Stimulated activated effector memory CD8-positive, alpha-beta T cell treated with anti-CD3 and anti-CD28 coated beads, Interleukin-12 subunit alpha, Interleukin-12 subunit beta, amount 100 ng/mL, for 72 hours (primary cell): ENCODE measurements around the gene MRS2.
A peak's percentile ranks its signal among the peaks of the same experiment; 100 is the strongest.
"Not testable (repeated sequence)": the region's sequence is repeated elsewhere in the genome, so short reads cannot be mapped to it uniquely, and the experiment has no call there.

ENCODE experiments used
- ATAC-seq: fragments of 150-1000 bp; cut with Tn5 transposase; 2 replicates; pipeline ENCODE4 v1.10.0; 2021
- DNase-seq, 2 donors: peaks; one replicate each; pipeline ENCODE4 v3.0.0; 2021 to 2022; ENCODE audit warnings: low spot score in 2 of 2
- H3K27ac Mint-ChIP-seq: one replicate; pipeline ENCODE4 v1.8.0; 2022; ENCODE audit warnings: mild to moderate bottlenecking, mixed read lengths
- H3K36me3 Mint-ChIP-seq: one replicate; pipeline ENCODE4 v1.8.0; 2022; ENCODE audit warnings: mild to moderate bottlenecking, mixed read lengths
- H3K4me1 Mint-ChIP-seq: one replicate; pipeline ENCODE4 v1.8.0; 2022; ENCODE audit warnings: mixed read lengths
- H3K4me3 Mint-ChIP-seq: one replicate; pipeline ENCODE4 v1.8.0; 2022; ENCODE audit warnings: mild to moderate bottlenecking, mixed read lengths
- H3K9me3 Mint-ChIP-seq: one replicate; pipeline ENCODE4 v1.8.0; 2022; ENCODE audit warnings: mixed read lengths

MRS2 gene

DNA sequence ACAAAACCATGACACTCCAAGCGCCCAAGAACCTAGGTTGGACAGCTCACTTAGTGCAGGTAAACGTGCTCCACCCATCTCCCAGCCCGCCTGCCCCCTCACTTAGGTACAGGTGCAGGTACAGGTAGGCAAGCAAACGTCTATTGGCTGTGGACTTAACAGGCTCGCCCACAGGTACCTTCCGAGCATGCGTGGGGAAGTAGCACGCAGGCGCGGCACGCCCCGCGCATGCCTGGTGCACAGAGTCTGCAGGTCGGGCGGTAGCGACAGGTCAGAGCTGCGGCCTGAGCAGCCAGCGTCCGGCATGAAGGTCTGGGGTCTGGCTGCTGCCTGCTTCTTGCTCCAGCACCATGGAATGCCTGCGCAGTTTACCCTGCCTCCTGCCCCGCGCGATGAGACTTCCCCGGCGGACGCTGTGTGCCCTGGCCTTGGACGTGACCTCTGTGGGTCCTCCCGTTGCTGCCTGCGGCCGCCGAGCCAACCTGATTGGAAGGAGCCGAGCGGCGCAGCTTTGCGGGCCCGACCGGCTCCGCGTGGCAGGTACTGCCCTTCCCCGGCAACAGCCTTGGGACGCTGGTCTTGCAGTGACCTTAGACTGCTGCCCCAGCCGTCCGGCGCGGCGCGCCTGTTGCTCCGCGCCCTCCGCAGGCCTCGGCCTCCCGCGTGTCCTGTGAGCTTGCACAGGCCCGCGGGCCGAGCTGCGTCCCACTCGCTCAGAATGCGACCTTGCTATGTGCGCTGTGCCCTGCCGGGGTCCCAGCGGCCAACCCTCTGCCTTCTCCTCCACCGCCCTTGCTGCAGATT lies at the start of gene MRS2:
MRS2 (plus strand) TSS at position 240 of the 804 bp plus-strand sequence; CDS start at position 351, 111 bp downstream.
- H3K36me3 Mint-ChIP-seq: peaks cover 29% of the 10 kb centered on the region
- H3K27ac Mint-ChIP-seq: peak within 1 kb of the TSS; percentile 90
- peaks cover 13% of the 10 kb centered on the region for H3K4me1 Mint-ChIP-seq
- peak; percentile 95 for ATAC-seq
- DNase-seq: peak; percentile 62 to 87
- peak within 1 kb of the TSS; percentile 95 for H3K4me3 Mint-ChIP-seq
- H3K9me3 Mint-ChIP-seq: no peaks in the 10 kb centered on the region

- H3K36me3 Mint-ChIP-seq: peaks cover 7% of the 10 kb centered on the region
- ATAC-seq (no peak), DNase-seq (no peak)
- H3K4me1 Mint-ChIP-seq: peaks cover 11% of the 10 kb centered on the region
- no peaks in the 10 kb centered on the region for H3K9me3 Mint-ChIP-seq
- H3K4me3 Mint-ChIP-seq: no peak overlapping the region
- H3K27ac Mint-ChIP-seq: no peak overlapping the region
Observed at GRCh38 chr6:24353861-24354260, 48.9 kb upstream of the MRS2 start.

DNA sequence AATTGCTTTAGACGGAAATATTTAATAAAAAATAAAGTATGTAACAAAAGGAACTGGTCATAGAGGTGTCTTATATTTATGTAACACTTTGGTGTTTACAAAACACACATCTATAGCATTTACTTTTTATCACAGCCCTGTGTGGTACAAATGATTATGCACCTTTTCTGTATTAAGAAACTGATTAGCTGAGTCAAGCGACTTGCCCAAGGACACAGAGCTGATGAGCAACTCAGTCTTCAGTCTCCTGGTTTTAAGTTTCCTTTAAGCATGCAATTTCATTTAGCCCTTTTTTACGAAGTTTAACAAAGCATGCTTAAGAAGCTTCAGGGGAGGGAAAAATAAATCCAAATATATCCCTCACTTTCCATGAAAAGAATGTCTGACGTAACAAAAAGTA lies 47.3 kb upstream of the MRS2 start:
- no peak overlapping the region for H3K4me3 Mint-ChIP-seq
- H3K27ac Mint-ChIP-seq: no peak overlapping the region
- H3K36me3 Mint-ChIP-seq: peaks cover 7% of the 10 kb centered on the region
- DNase-seq (no peak), ATAC-seq (no peak)
- no peaks in the 10 kb centered on the region for H3K9me3 Mint-ChIP-seq
- H3K4me1 Mint-ChIP-seq: peaks cover 22% of the 10 kb centered on the region

- H3K9me3 Mint-ChIP-seq: no peaks in the 10 kb centered on the region
- H3K4me3 Mint-ChIP-seq: no peak overlapping the region
- no peak overlapping the region for H3K27ac Mint-ChIP-seq
- ATAC-seq: no peak
- peaks cover 7% of the 10 kb centered on the region for H3K36me3 Mint-ChIP-seq
- DNase-seq: no peak
- peaks cover 23% of the 10 kb centered on the region for H3K4me1 Mint-ChIP-seq
Observed at GRCh38 chr6:24356310-24356973, 46.3 kb upstream of the MRS2 start.

GRCh38 chr6:24357336-24358218 lies 45.2 kb upstream of the MRS2 start, which contains the start of gene DCDC2:
Gene DCDC2, minus strand, starts transcription at chr6:24358059. Its CDS starts 309 bp downstream, at chr6:24357750.
- peak in 1 of 2 donors; percentile 68 for DNase-seq
- Mint-ChIP-seq H3K4me1 (peaks cover 23% of the 10 kb centered on the region), H3K9me3 (no peaks in the 10 kb centered on the region), H3K4me3 (peak within 1 kb of the TSS; percentile 75), H3K27ac (peak within 1 kb of the TSS; percentile 34), H3K36me3 (peaks cover 7% of the 10 kb centered on the region)
- peak; percentile 48 for ATAC-seq

GRCh38 chr6:24358219-24358821 lies 44.4 kb upstream of the MRS2 start:
- peak overlapping the region; percentile 75 for H3K4me3 Mint-ChIP-seq
- ATAC-seq: no peak
- H3K36me3 Mint-ChIP-seq: peaks cover 7% of the 10 kb centered on the region
- H3K27ac Mint-ChIP-seq: peak overlapping the region; percentile 34
- H3K4me1 Mint-ChIP-seq: peaks cover 23% of the 10 kb centered on the region
- DNase-seq: no peak
- H3K9me3 Mint-ChIP-seq: no peaks in the 10 kb centered on the region

GRCh38 chr6:24359640-24360454 lies 42.9 kb upstream of the MRS2 start:
- no peaks in the 10 kb centered on the region for H3K9me3 Mint-ChIP-seq
- ATAC-seq (peak; percentile 87), DNase-seq (peak; percentile 63 to 94)
- H3K27ac Mint-ChIP-seq: peak overlapping the region; percentile 50
- H3K4me1 Mint-ChIP-seq: peaks cover 23% of the 10 kb centered on the region
- peaks cover 7% of the 10 kb centered on the region for H3K36me3 Mint-ChIP-seq
- H3K4me3 Mint-ChIP-seq: peak overlapping the region; percentile 59

DNA sequence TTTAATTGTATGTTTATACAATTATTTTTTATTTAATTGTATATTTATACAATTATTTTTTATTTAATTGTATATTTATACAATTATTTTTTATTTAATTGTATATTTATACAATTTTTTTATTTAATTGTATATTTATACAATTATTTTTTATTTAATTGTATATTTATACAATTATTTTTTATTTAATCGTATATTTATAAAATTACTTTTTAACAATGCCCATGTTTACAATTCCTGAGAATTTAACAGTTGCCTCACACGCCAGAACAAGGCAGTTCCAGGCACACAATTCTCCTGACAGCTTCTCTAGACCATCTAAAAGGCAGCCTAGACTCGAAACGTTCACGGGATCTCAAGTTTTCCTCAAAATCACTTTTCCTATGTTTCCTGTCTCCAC lies 40.4 kb upstream of the MRS2 start:
- H3K4me1 Mint-ChIP-seq: peaks cover 23% of the 10 kb centered on the region
- not testable (repeated sequence) for H3K4me3 Mint-ChIP-seq, H3K9me3 Mint-ChIP-seq, ATAC-seq, DNase-seq, H3K36me3 Mint-ChIP-seq, H3K27ac Mint-ChIP-seq

- H3K4me1 Mint-ChIP-seq, H3K9me3 Mint-ChIP-seq, H3K27ac Mint-ChIP-seq, H3K36me3 Mint-ChIP-seq, ATAC-seq, H3K4me3 Mint-ChIP-seq, DNase-seq: not testable (repeated sequence)
Observed at GRCh38 chr6:24365103-24365633, 37.6 kb upstream of the MRS2 start.

- Mint-ChIP-seq H3K4me3 (no peak overlapping the region), H3K36me3 (no peaks in the 10 kb centered on the region), H3K9me3 (no peaks in the 10 kb centered on the region), H3K4me1 (no peaks in the 10 kb centered on the region), H3K27ac (no peak overlapping the region)
- DNase-seq: no peak
- ATAC-seq: no peak
Observed at GRCh38 chr6:24374612-24375011, 28.1 kb upstream of the MRS2 start.

- no peaks in the 10 kb centered on the region for H3K4me1 Mint-ChIP-seq
Observed at GRCh38 chr6:24376871-24377270, 25.9 kb upstream of the MRS2 start.

DNA sequence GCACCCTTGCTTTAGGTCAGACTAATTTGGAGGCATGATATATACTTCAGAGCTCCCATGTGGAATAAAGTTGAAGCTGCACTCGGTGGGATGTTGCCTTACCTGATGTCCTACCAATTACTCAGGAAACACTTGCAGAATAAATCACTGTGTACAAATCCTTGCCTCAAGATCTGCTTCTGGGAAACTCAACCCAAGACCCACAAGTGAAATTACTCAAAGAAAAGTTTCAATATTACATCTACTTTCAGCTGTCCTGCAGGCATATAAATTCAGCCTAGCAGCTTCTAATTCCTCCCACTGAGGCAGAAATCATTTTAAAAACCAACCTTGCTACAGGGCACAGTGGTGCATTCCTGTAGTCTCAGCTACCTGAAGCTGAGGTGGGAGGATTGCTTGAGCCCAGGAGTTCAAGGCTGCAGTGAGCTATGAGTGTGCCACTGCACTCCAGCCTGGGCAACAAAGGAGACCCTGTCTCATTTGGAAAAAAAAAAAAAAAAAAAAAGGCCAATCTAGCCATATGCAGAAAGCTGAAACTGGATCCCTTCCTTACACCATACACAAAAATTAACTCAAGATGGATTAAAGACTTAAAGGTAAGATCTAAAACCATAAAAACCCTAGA lies 24.2 kb upstream of the MRS2 start:
- ATAC-seq (peak; percentile 16), DNase-seq (no peak)
- Mint-ChIP-seq H3K36me3 (no peaks in the 10 kb centered on the region), H3K9me3 (no peaks in the 10 kb centered on the region), H3K4me3 (no peak overlapping the region), H3K27ac (no peak overlapping the region), H3K4me1 (no peaks in the 10 kb centered on the region)

More at GRCh38 chr6:24376871-24377270, 25.9 kb upstream of the MRS2 start:
- Mint-ChIP-seq H3K36me3 (no peaks in the 10 kb centered on the region), H3K4me3 (no peak overlapping the region), H3K9me3 (no peaks in the 10 kb centered on the region), H3K27ac (no peak overlapping the region)
- DNase-seq (no peak), ATAC-seq (no peak)

GRCh38 chr6:24381476-24382219 lies 21.1 kb upstream of the MRS2 start:
- no peak for ATAC-seq
- no peaks in the 10 kb centered on the region for H3K36me3 Mint-ChIP-seq
- H3K9me3 Mint-ChIP-seq: no peaks in the 10 kb centered on the region
- no peaks in the 10 kb centered on the region for H3K4me1 Mint-ChIP-seq
- no peak for DNase-seq
- no peak overlapping the region for H3K27ac Mint-ChIP-seq
- no peak overlapping the region for H3K4me3 Mint-ChIP-seq
